Bronchial epithelial cell (primary cell): ENCODE measurements around the gene CHRNA4. TPM values are rescaled to one million over a fixed set of nuclear protein-coding genes. Genes with fewer than 3 reads are reported as not detected.

Experiments
- DNase-seq: peaks from one replicate; pipeline ENCODE4 v3.0.0-alpha.2; 2010; ENCODE audit warnings: low read depth
- FAIRE-seq: peaks from 2 replicates; lab custom pipeline; 2011; peaks lifted over from hg19 to GRCh38; lab: Jason Lieb, UNC
- H3K27me3 ChIP-seq: 2 replicates; pipeline ENCODE4 v1.5.1; 2011; ENCODE audit warnings: low read length; ENCODE audit not compliant: control insufficient read depth, insufficient read depth
- H3K36me3 ChIP-seq: 2 replicates; pipeline ENCODE4 v1.5.1; 2011; ENCODE audit warnings: low read length; ENCODE audit not compliant: control insufficient read depth, insufficient read depth
- H3K4me3 ChIP-seq: 2 replicates; pipeline ENCODE4 v1.5.1; 2011; ENCODE audit warnings: mild to moderate bottlenecking, low read depth, low read length, control low read depth
- CTCF ChIP-seq: IDR thresholded peaks from 2 replicates; pipeline ENCODE4 v1.5.1; 2011; ENCODE audit warnings: mild to moderate bottlenecking, moderate library complexity, low read length, control low read depth, inconsistent platforms; ENCODE audit not compliant: insufficient read depth, severe bottlenecking
- total RNA-seq: library from RNA; depleted of rRNA; stranded (reverse); fragments of >200 nt; gene quantifications from 2 replicates; pipeline ENCODE4 v1.2.1, GENCODE V29; 2014

CHRNA4 gene
- total RNA-seq, 1 donor from 2014 or later, result not detected

GRCh38 chr20:63317061-63317460 is 44.1 kb downstream of the CHRNA4 start:
- DNase-seq (no peak), FAIRE-seq (no peak)
- Histone ChIP-seq H3K4me3 (no peak overlapping the region), H3K36me3 (no peaks in the 10 kb centered on the region), H3K27me3 (no peaks in the 10 kb centered on the region)
- no peak for TF ChIP-seq CTCF

- no peak for TF ChIP-seq CTCF
- H3K4me3 ChIP-seq, result no peak overlapping the region
- H3K36me3 ChIP-seq, result no peaks in the 10 kb centered on the region
- H3K27me3 ChIP-seq, result no peaks in the 10 kb centered on the region
- DNase-seq (no peak), FAIRE-seq (no peak)
Observed at GRCh38 chr20:63316502-63316921, 44.6 kb downstream of the CHRNA4 start.

- no peaks in the 10 kb centered on the region for H3K27me3 ChIP-seq
- DNase-seq, result no peak
- H3K4me3 ChIP-seq, result no peak overlapping the region
- no peak for FAIRE-seq
- no peak for TF ChIP-seq CTCF
- H3K36me3 ChIP-seq, result no peaks in the 10 kb centered on the region
Observed at GRCh38 chr20:63315731-63316491, 45.2 kb downstream of the CHRNA4 start.

- Histone ChIP-seq H3K27me3 (no peaks in the 10 kb centered on the region), H3K36me3 (no peaks in the 10 kb centered on the region), H3K4me3 (no peak overlapping the region)
- FAIRE-seq (no peak), DNase-seq (no peak)
- no peak for TF ChIP-seq CTCF
Observed at GRCh38 chr20:63315240-63315689, 45.9 kb downstream of the CHRNA4 start.

- TF ChIP-seq CTCF, result no peak
- Histone ChIP-seq H3K4me3 (no peak overlapping the region), H3K27me3 (no peaks in the 10 kb centered on the region), H3K36me3 (no peaks in the 10 kb centered on the region)
- FAIRE-seq, result no peak
- no peak for DNase-seq
Observed at GRCh38 chr20:63314566-63315239, 46.4 kb downstream of the CHRNA4 start.
